Liver (tissue), 3 donors: Measurements from ENCODE around the gene MAPK8.

ENCODE experiments used
- FOXA1 ChIP-seq: IDR thresholded peaks from 2 replicates; pipeline ENCODE4 v1.6.1; 2016; ENCODE audit warnings: antibody characterized with exemption
- SP1 ChIP-seq: IDR thresholded peaks from 2 replicates; pipeline ENCODE4 v1.6.1; 2018; ENCODE audit warnings: antibody characterized with exemption, mild to moderate bottlenecking
- YY1 ChIP-seq: IDR thresholded peaks from 2 replicates; pipeline ENCODE4 v1.6.1; 2016; ENCODE audit warnings: antibody characterized with exemption, mild to moderate bottlenecking
- TF ChIP-seq, protein P1 (sequence below): fragments of 150-350 bp; IDR thresholded peaks from 2 replicates; pipeline ENCODE4 v1.5.1; 2017; ENCODE audit warnings: improper control_type of control experiment, low read depth, low read length; ENCODE audit not compliant: missing input control
- donor health status: healthy.
- donor health status: healthy.

GRCh38 chr10:48482207-48482606 lies 175.7 kb downstream of the MAPK8 start:
- TF ChIP-seq SP1, result no peak
- TF ChIP-seq, protein P1, sequence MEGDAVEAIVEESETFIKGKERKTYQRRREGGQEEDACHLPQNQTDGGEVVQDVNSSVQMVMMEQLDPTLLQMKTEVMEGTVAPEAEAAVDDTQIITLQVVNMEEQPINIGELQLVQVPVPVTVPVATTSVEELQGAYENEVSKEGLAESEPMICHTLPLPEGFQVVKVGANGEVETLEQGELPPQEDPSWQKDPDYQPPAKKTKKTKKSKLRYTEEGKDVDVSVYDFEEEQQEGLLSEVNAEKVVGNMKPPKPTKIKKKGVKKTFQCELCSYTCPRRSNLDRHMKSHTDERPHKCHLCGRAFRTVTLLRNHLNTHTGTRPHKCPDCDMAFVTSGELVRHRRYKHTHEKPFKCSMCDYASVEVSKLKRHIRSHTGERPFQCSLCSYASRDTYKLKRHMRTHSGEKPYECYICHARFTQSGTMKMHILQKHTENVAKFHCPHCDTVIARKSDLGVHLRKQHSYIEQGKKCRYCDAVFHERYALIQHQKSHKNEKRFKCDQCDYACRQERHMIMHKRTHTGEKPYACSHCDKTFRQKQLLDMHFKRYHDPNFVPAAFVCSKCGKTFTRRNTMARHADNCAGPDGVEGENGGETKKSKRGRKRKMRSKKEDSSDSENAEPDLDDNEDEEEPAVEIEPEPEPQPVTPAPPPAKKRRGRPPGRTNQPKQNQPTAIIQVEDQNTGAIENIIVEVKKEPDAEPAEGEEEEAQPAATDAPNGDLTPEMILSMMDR, result no peak
- no peak for TF ChIP-seq YY1
- TF ChIP-seq FOXA1, result no peak
